HEK293 (cell line): ENCODE results near the gene POTEC.
"Not testable (repeated sequence)": the region's sequence is repeated elsewhere in the genome, so short reads cannot be mapped to it uniquely, and the experiment has no call there.

Experiments used
- BCL11A ChIP-seq: fragments of 450-650 bp; formaldehyde crosslinking; IDR thresholded peaks from 2 replicates; pipeline ENCODE4 v1.5.1; 2016; ENCODE audit warnings: low read depth, missing biosample characterization, missing genetic modification characterization
- GLI4 ChIP-seq: fragments of 450-650 bp; formaldehyde crosslinking; IDR thresholded peaks from 2 replicates; pipeline ENCODE4 v1.5.1; 2016; ENCODE audit warnings: missing biosample characterization, missing genetic modification characterization
- REST ChIP-seq: fragments of 450-650 bp; formaldehyde crosslinking; IDR thresholded peaks from 2 replicates; pipeline ENCODE4 v1.5.1; 2016; ENCODE audit warnings: missing biosample characterization, missing genetic modification characterization
- SALL2 ChIP-seq: fragments of 450-650 bp; formaldehyde crosslinking; IDR thresholded peaks from 2 replicates; pipeline ENCODE4 v1.5.0; 2017; ENCODE audit warnings: missing biosample characterization, mild to moderate bottlenecking, missing genetic modification characterization, borderline replicate concordance
- ZBTB10 ChIP-seq: fragments of 450-650 bp; formaldehyde crosslinking; IDR thresholded peaks from 2 replicates; pipeline ENCODE4 v1.5.1; 2016; ENCODE audit warnings: missing biosample characterization, missing genetic modification characterization
- ZNF146 ChIP-seq: fragments of 450-650 bp; formaldehyde crosslinking; IDR thresholded peaks from 2 replicates; pipeline ENCODE4 v1.5.1; 2016; ENCODE audit warnings: missing biosample characterization, missing genetic modification characterization
- ZNF311 ChIP-seq: fragments of 450-650 bp; formaldehyde crosslinking; IDR thresholded peaks from 2 replicates; pipeline ENCODE4 v1.5.1; 2017; ENCODE audit warnings: missing biosample characterization, missing genetic modification characterization, borderline replicate concordance
- ZNF529 ChIP-seq: fragments of 450-650 bp; formaldehyde crosslinking; IDR thresholded peaks from 2 replicates; pipeline ENCODE4 v1.5.1; 2017; ENCODE audit warnings: missing genetic modification characterization, missing biosample characterization; ENCODE audit not compliant: insufficient replicate concordance
- ZNF549 ChIP-seq: fragments of 450-650 bp; IDR thresholded peaks from 2 replicates; pipeline ENCODE4 v1.5.1; 2018; ENCODE audit warnings: missing biosample characterization, missing genetic modification characterization, mild to moderate bottlenecking, inconsistent platforms, moderate library complexity
- ZNF629 ChIP-seq: fragments of 450-650 bp; formaldehyde crosslinking; IDR thresholded peaks from 2 replicates; pipeline ENCODE4 v1.5.1; 2017; ENCODE audit warnings: missing biosample characterization, missing genetic modification characterization
- TF ChIP-seq, protein P1 (sequence below): fragments of 450-650 bp; formaldehyde crosslinking; IDR thresholded peaks from 2 replicates; pipeline ENCODE4 v1.5.1; 2016; ENCODE audit warnings: missing biosample characterization, missing genetic modification characterization

- not testable (repeated sequence) for TF ChIP-seq ZNF629 (tag by site-specific recombination); ZBTB10; ZNF311 (tag by site-specific recombination); REST (tag by site-specific recombination); ZNF146 (tag by site-specific recombination); SALL2; GLI4 (tag by site-specific recombination); ZNF549 (tag by site-specific recombination); BCL11A; ZNF529 (tag by site-specific recombination)
- TF ChIP-seq, protein P1, sequence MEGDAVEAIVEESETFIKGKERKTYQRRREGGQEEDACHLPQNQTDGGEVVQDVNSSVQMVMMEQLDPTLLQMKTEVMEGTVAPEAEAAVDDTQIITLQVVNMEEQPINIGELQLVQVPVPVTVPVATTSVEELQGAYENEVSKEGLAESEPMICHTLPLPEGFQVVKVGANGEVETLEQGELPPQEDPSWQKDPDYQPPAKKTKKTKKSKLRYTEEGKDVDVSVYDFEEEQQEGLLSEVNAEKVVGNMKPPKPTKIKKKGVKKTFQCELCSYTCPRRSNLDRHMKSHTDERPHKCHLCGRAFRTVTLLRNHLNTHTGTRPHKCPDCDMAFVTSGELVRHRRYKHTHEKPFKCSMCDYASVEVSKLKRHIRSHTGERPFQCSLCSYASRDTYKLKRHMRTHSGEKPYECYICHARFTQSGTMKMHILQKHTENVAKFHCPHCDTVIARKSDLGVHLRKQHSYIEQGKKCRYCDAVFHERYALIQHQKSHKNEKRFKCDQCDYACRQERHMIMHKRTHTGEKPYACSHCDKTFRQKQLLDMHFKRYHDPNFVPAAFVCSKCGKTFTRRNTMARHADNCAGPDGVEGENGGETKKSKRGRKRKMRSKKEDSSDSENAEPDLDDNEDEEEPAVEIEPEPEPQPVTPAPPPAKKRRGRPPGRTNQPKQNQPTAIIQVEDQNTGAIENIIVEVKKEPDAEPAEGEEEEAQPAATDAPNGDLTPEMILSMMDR (tag by site-specific recombination), result not testable (repeated sequence)
Observed at GRCh38 chr18:14510707-14511106, 32.7 kb downstream of the POTEC start.
